Measurements from ENCODE around the gene ENPP6. TPM values are rescaled to one million over a fixed set of nuclear protein-coding genes. Genes with fewer than 3 reads are reported as not detected.

Gene ENPP6
- polyA plus RNA-seq, 2 of the 4 experiments (the other 2 are of a cell fraction), result not detected

GRCh38 chr4:184154199-184154598, 63.5 kb downstream of the ENPP6 start:
- DNase-seq (ENCODE audit: low read depth in 1 of 2, low spot score in 1 of 2) (no peak), FAIRE-seq (no peak), ATAC-seq (no peak)
- H3K27ac ChIP-seq, result no peak overlapping the region
- CTCF ChIA-PET, result interaction anchor here (1.7 kb wide), 1 partner anchor 54 kb away, joined by 3 read pairs; no protein-coding TSS in a partner anchor
- POLR2A ChIA-PET, result no interaction called here
- H3K4me1 ChIP-seq, result no peaks in the 10 kb centered on the region
- no peaks in the 10 kb centered on the region for H3K9me3 ChIP-seq
- H3K4me3 ChIP-seq, result no peak overlapping the region
- WGBS (ENCODE audit: missing lambda C conversion rate), result 70% methylated on average over 7 of the region's 7 CpGs
- TF ChIP-seq GATA3 (IDR thresholded peaks at IDR 0.05; ENCODE audit: borderline replicate concordance) (no peak), CBX8 (IDR thresholded peaks at IDR 0.05) (no peak), RFX5 (IDR thresholded peaks at IDR 0.05) (no peak)
- no peak overlapping the region for H3K4me2 ChIP-seq

GRCh38 chr4:184153781-184154180, 63.9 kb downstream of the ENPP6 start:
- H3K9me3 ChIP-seq, result no peaks in the 10 kb centered on the region
- H3K4me1 ChIP-seq, result no peaks in the 10 kb centered on the region
- H3K27ac ChIP-seq, result no peak overlapping the region
- ChIA-PET CTCF (interaction anchor here (1.7 kb wide), 1 partner anchor 54 kb away, joined by 3 read pairs; no protein-coding TSS in a partner anchor), POLR2A (no interaction called here)
- ATAC-seq (no peak), DNase-seq (ENCODE audit: low read depth in 1 of 2, low spot score in 1 of 2) (no peak), FAIRE-seq (no peak)
- 56% methylated on average over 5 of the region's 5 CpGs for WGBS (ENCODE audit: missing lambda C conversion rate)
- H3K4me3 ChIP-seq, result no peak overlapping the region
- TF ChIP-seq JUN (IDR thresholded peaks at IDR 0.05) (no peak), RCOR1 (IDR thresholded peaks at IDR 0.05; ENCODE audit: low read depth, low read length) (no peak)
- no peak overlapping the region for H3K4me2 ChIP-seq

GRCh38 chr4:184151988-184152485, 65.6 kb downstream of the ENPP6 start:
- CTCF ChIA-PET, result no interaction called here
- Histone ChIP-seq H3K9me3 (no peaks in the 10 kb centered on the region), H3K4me2 (no peak overlapping the region), H3K4me1 (no peaks in the 10 kb centered on the region), H3K27ac (no peak overlapping the region), H3K4me3 (no peak overlapping the region)
- no peak for TF ChIP-seq HOXB5 (CRISPR knock-in tag; IDR thresholded peaks at IDR 0.05)
- TF ChIP-seq NPAS2 (CRISPR knock-in tag; IDR thresholded peaks at IDR 0.05; ENCODE audit: borderline replicate concordance), result no peak
- no peak for TF ChIP-seq CTCF (IDR thresholded peaks at IDR 0.05)
- TF ChIP-seq ZNF302 (CRISPR knock-in tag; IDR thresholded peaks at IDR 0.05), result no peak
- TF ChIP-seq MYC (IDR thresholded peaks at IDR 0.05; ENCODE audit: borderline replicate concordance, low read length), result no peak
- TF ChIP-seq RCOR1 (IDR thresholded peaks at IDR 0.05; ENCODE audit: low read depth, low read length), result no peak
- no peak for TF ChIP-seq HEYL (CRISPR knock-in tag; IDR thresholded peaks at IDR 0.05)
- TF ChIP-seq EP300 (IDR thresholded peaks at IDR 0.05), result no peak
- no peak for TF ChIP-seq RAD21 (conservative IDR thresholded peaks at IDR 0.05 in 1 of 2, IDR thresholded peaks at IDR 0.05 in 1 of 2)
- no peak for TF ChIP-seq CEBPB (IDR thresholded peaks at IDR 0.05)
- no peak for TF ChIP-seq POLR2AphosphoS2 (conservative IDR thresholded peaks at IDR 0.05; ENCODE audit: low read length)
- TF ChIP-seq ESRRA (IDR thresholded peaks at IDR 0.05; ENCODE audit: borderline replicate concordance, low read length), result no peak
- no peak for TF ChIP-seq EHMT2 (IDR thresholded peaks at IDR 0.05; ENCODE audit: low read depth)
- TF ChIP-seq FOXS1 (CRISPR knock-in tag; IDR thresholded peaks at IDR 0.05), result no peak
- POLR2A ChIA-PET, result no interaction called here
- 75% methylated on average over 13 of the region's 13 CpGs for WGBS (ENCODE audit: missing lambda C conversion rate)
- ATAC-seq (no peak), FAIRE-seq (no peak), DNase-seq (ENCODE audit: low read depth in 1 of 2, low spot score in 1 of 2) (no peak)

- no peak overlapping the region for H3K27ac ChIP-seq
- no peaks in the 10 kb centered on the region for H3K9me3 ChIP-seq
- H3K4me2 ChIP-seq, result no peak overlapping the region
- no peak for FAIRE-seq
- CTCF ChIA-PET, result interaction anchor here (1.0 kb wide), 1 partner anchor 18 kb away, joined by 3 read pairs; no protein-coding TSS in a partner anchor
- no peak for DNase-seq (ENCODE audit: low read depth in 1 of 2, low spot score in 1 of 2)
- 28% methylated on average over 7 of the region's 7 CpGs for WGBS (ENCODE audit: missing lambda C conversion rate)
- no peak for ATAC-seq
- no peak overlapping the region for H3K4me3 ChIP-seq
- POLR2A ChIA-PET, result no interaction called here
- H3K4me1 ChIP-seq, result no peaks in the 10 kb centered on the region
- TF ChIP-seq RCOR1 (IDR thresholded peaks at IDR 0.05; ENCODE audit: low read depth, low read length) (no peak), CHD2 (IDR thresholded peaks at IDR 0.05; ENCODE audit: low read length, partially characterized antibody) (no peak), TP53 (CRISPR knock-in tag; IDR thresholded peaks at IDR 0.05) (no peak), ZC3H11A (IDR thresholded peaks at IDR 0.05) (no peak), MAZ (IDR thresholded peaks at IDR 0.05; ENCODE audit: borderline replicate concordance, low read depth, low read length) (no peak), HEYL (CRISPR knock-in tag; IDR thresholded peaks at IDR 0.05) (no peak), SREBF2 (IDR thresholded peaks at IDR 0.05) (no peak), EHMT2 (IDR thresholded peaks at IDR 0.05; ENCODE audit: low read depth) (no peak), ZNF302 (CRISPR knock-in tag; IDR thresholded peaks at IDR 0.05) (no peak), USF2 (IDR thresholded peaks at IDR 0.05) (no peak), CTCF (IDR thresholded peaks at IDR 0.05) (no peak), EHF (CRISPR knock-in tag; IDR thresholded peaks at IDR 0.05) (no peak), HES2 (IDR thresholded peaks at IDR 0.05) (no peak)
Observed at GRCh38 chr4:184150102-184150839, 67.4 kb downstream of the ENPP6 start.
